ENCODE data around the gene LRFN2.

The LRFN2 gene

GRCh38 chr6:40377173-40377806, 209.9 kb downstream of the LRFN2 start:
- no peaks in the 10 kb centered on the region for H3K36me3 ChIP-seq (replicated peaks in 1 of 2; ENCODE audit: control insufficient read depth in 2 of 2, insufficient read depth in 2 of 2, low read length in 2 of 2)
- H2AFZ ChIP-seq (ENCODE audit: low read length): no peak overlapping the region
- no peak overlapping the region for H3K27ac ChIP-seq (replicated peaks; ENCODE audit: low read length)
- no peak overlapping the region for H2BK12ac ChIP-seq (ENCODE audit: low read length)
- H3K4me3 ChIP-seq (ENCODE audit: low read length in 2 of 2): no peak overlapping the region
- H3K23ac ChIP-seq (ENCODE audit: low read depth, low read length, poor library complexity): no peak overlapping the region
- H3K14ac ChIP-seq (ENCODE audit: low read length): no peak overlapping the region
- H3K4me1 ChIP-seq (ENCODE audit: control insufficient read depth in 2 of 2, insufficient read depth in 1 of 2, low read depth in 1 of 2, low read length in 2 of 2): no peaks in the 10 kb centered on the region
- H3K27me3 ChIP-seq (ENCODE audit: control insufficient read depth in 3 of 3, insufficient read depth in 3 of 3, low read depth in 1 of 3, low read length in 3 of 3): no peaks in the 10 kb centered on the region
- no peaks in the 10 kb centered on the region for H3K9me3 ChIP-seq (replicated peaks in 1 of 2; ENCODE audit: control insufficient read depth in 2 of 2, insufficient read depth in 1 of 2, low read depth in 1 of 2, low read length in 2 of 2)
- H4K8ac ChIP-seq (ENCODE audit: low read depth, low read length): no peak overlapping the region
- no peak overlapping the region for H2BK120ac ChIP-seq (ENCODE audit: low read depth, low read length)
- WGBS, 2 donors (ENCODE audit: extremely low coverage in 2 of 2, insufficient read length in 2 of 2, insufficient replicate concordance in 1 of 2): no CpG with 5 or more reads among the region's 2 CpGs
- no peak overlapping the region for H3K9ac ChIP-seq (ENCODE audit: low read depth, low read length, poor library complexity)
- no peak overlapping the region for H2AK5ac ChIP-seq (ENCODE audit: low read depth, low read length)
- no peak overlapping the region for H4K91ac ChIP-seq (ENCODE audit: low read depth, low read length, poor library complexity)
- DNase-seq (ENCODE audit: low spot score): no peak
- H3K4ac ChIP-seq (ENCODE audit: low read length): no peak overlapping the region
- H2BK5ac ChIP-seq (ENCODE audit: low read length): no peak overlapping the region
- H3K79me1 ChIP-seq (ENCODE audit: low read depth, low read length): no peaks in the 10 kb centered on the region
- no peak overlapping the region for H3K18ac ChIP-seq (ENCODE audit: low read length)
- H2BK15ac ChIP-seq (ENCODE audit: low read length): no peak overlapping the region
- no peak overlapping the region for H3K4me2 ChIP-seq (ENCODE audit: insufficient read depth, low read length, poor library complexity, severe bottlenecking)

GRCh38 chr6:40376113-40376650, 211.0 kb downstream of the LRFN2 start:
- Histone ChIP-seq H3K23ac (ENCODE audit: low read depth, low read length, poor library complexity) (no peak overlapping the region), H3K9ac (ENCODE audit: low read depth, low read length, poor library complexity) (no peak overlapping the region), H2BK120ac (ENCODE audit: low read depth, low read length) (no peak overlapping the region), H3K9me3 (replicated peaks in 1 of 2; ENCODE audit: control insufficient read depth in 2 of 2, insufficient read depth in 1 of 2, low read depth in 1 of 2, low read length in 2 of 2) (no peaks in the 10 kb centered on the region), H3K36me3 (replicated peaks in 1 of 2; ENCODE audit: control insufficient read depth in 2 of 2, insufficient read depth in 2 of 2, low read length in 2 of 2) (no peaks in the 10 kb centered on the region), H3K4me2 (ENCODE audit: insufficient read depth, low read length, poor library complexity, severe bottlenecking) (no peak overlapping the region), H3K18ac (ENCODE audit: low read length) (no peak overlapping the region), H4K8ac (ENCODE audit: low read depth, low read length) (no peak overlapping the region), H3K27me3 (ENCODE audit: control insufficient read depth in 3 of 3, insufficient read depth in 3 of 3, low read depth in 1 of 3, low read length in 3 of 3) (no peaks in the 10 kb centered on the region), H2AFZ (ENCODE audit: low read length) (no peak overlapping the region), H3K79me1 (ENCODE audit: low read depth, low read length) (no peaks in the 10 kb centered on the region), H2BK5ac (ENCODE audit: low read length) (no peak overlapping the region), H3K4ac (ENCODE audit: low read length) (no peak overlapping the region), H3K14ac (ENCODE audit: low read length) (no peak overlapping the region), H2BK15ac (ENCODE audit: low read length) (no peak overlapping the region), H2AK5ac (ENCODE audit: low read depth, low read length) (no peak overlapping the region), H2BK12ac (ENCODE audit: low read length) (no peak overlapping the region), H3K4me3 (ENCODE audit: low read length in 2 of 2) (no peak overlapping the region), H3K4me1 (ENCODE audit: control insufficient read depth in 2 of 2, insufficient read depth in 1 of 2, low read depth in 1 of 2, low read length in 2 of 2) (no peaks in the 10 kb centered on the region), H4K91ac (ENCODE audit: low read depth, low read length, poor library complexity) (no peak overlapping the region), H3K27ac (replicated peaks; ENCODE audit: low read length) (no peak overlapping the region)
- no CpG with 5 or more reads among the region's 1 CpG for WGBS, 2 donors (ENCODE audit: extremely low coverage in 2 of 2, insufficient read length in 2 of 2, insufficient replicate concordance in 1 of 2)
- DNase-seq (ENCODE audit: low spot score): no peak

- H2AFZ ChIP-seq (ENCODE audit: low read length): no peak overlapping the region
- H4K91ac ChIP-seq (ENCODE audit: low read depth, low read length, poor library complexity): no peak overlapping the region
- no peaks in the 10 kb centered on the region for H3K4me1 ChIP-seq (ENCODE audit: control insufficient read depth in 2 of 2, insufficient read depth in 1 of 2, low read depth in 1 of 2, low read length in 2 of 2)
- no peaks in the 10 kb centered on the region for H3K9me3 ChIP-seq (replicated peaks in 1 of 2; ENCODE audit: control insufficient read depth in 2 of 2, insufficient read depth in 1 of 2, low read depth in 1 of 2, low read length in 2 of 2)
- H2BK12ac ChIP-seq (ENCODE audit: low read length): no peak overlapping the region
- no peaks in the 10 kb centered on the region for H3K36me3 ChIP-seq (replicated peaks in 1 of 2; ENCODE audit: control insufficient read depth in 2 of 2, insufficient read depth in 2 of 2, low read length in 2 of 2)
- no peak overlapping the region for H3K4ac ChIP-seq (ENCODE audit: low read length)
- no peak overlapping the region for H2BK120ac ChIP-seq (ENCODE audit: low read depth, low read length)
- DNase-seq (ENCODE audit: low spot score): no peak
- H2BK5ac ChIP-seq (ENCODE audit: low read length): no peak overlapping the region
- no peak overlapping the region for H2BK15ac ChIP-seq (ENCODE audit: low read length)
- H3K27ac ChIP-seq (replicated peaks; ENCODE audit: low read length): no peak overlapping the region
- no peaks in the 10 kb centered on the region for H3K27me3 ChIP-seq (ENCODE audit: control insufficient read depth in 3 of 3, insufficient read depth in 3 of 3, low read depth in 1 of 3, low read length in 3 of 3)
- H3K9ac ChIP-seq (ENCODE audit: low read depth, low read length, poor library complexity): no peak overlapping the region
- no peak overlapping the region for H3K14ac ChIP-seq (ENCODE audit: low read length)
- no peaks in the 10 kb centered on the region for H3K79me1 ChIP-seq (ENCODE audit: low read depth, low read length)
- no peak overlapping the region for H3K18ac ChIP-seq (ENCODE audit: low read length)
- no peak overlapping the region for H3K23ac ChIP-seq (ENCODE audit: low read depth, low read length, poor library complexity)
- H3K4me2 ChIP-seq (ENCODE audit: insufficient read depth, low read length, poor library complexity, severe bottlenecking): no peak overlapping the region
- no peak overlapping the region for H4K8ac ChIP-seq (ENCODE audit: low read depth, low read length)
- H2AK5ac ChIP-seq (ENCODE audit: low read depth, low read length): no peak overlapping the region
- H3K4me3 ChIP-seq (ENCODE audit: low read length in 2 of 2): no peak overlapping the region
These were observed 213.9 kb downstream of the LRFN2 start for GRCh38 chr6:40373267-40373666.

GRCh38 chr6:40371621-40372020, 215.5 kb downstream of the LRFN2 start:
- no peak overlapping the region for H3K4me2 ChIP-seq (ENCODE audit: insufficient read depth, low read length, poor library complexity, severe bottlenecking)
- WGBS, 2 donors (ENCODE audit: extremely low coverage in 2 of 2, insufficient read length in 2 of 2, insufficient replicate concordance in 1 of 2): no CpG with 5 or more reads among the region's 2 CpGs
- H3K36me3 ChIP-seq (replicated peaks in 1 of 2; ENCODE audit: control insufficient read depth in 2 of 2, insufficient read depth in 2 of 2, low read length in 2 of 2): no peaks in the 10 kb centered on the region
- H3K27ac ChIP-seq (replicated peaks; ENCODE audit: low read length): no peak overlapping the region
- H2BK12ac ChIP-seq (ENCODE audit: low read length): no peak overlapping the region
- no peaks in the 10 kb centered on the region for H3K9me3 ChIP-seq (replicated peaks in 1 of 2; ENCODE audit: control insufficient read depth in 2 of 2, insufficient read depth in 1 of 2, low read depth in 1 of 2, low read length in 2 of 2)
- H2AK5ac ChIP-seq (ENCODE audit: low read depth, low read length): no peak overlapping the region
- H2BK15ac ChIP-seq (ENCODE audit: low read length): no peak overlapping the region
- no peak overlapping the region for H3K18ac ChIP-seq (ENCODE audit: low read length)
- H2BK120ac ChIP-seq (ENCODE audit: low read depth, low read length): no peak overlapping the region
- H2AFZ ChIP-seq (ENCODE audit: low read length): no peak overlapping the region
- H4K91ac ChIP-seq (ENCODE audit: low read depth, low read length, poor library complexity): no peak overlapping the region
- no peaks in the 10 kb centered on the region for H3K27me3 ChIP-seq (ENCODE audit: control insufficient read depth in 3 of 3, insufficient read depth in 3 of 3, low read depth in 1 of 3, low read length in 3 of 3)
- no peaks in the 10 kb centered on the region for H3K79me1 ChIP-seq (ENCODE audit: low read depth, low read length)
- no peak for DNase-seq (ENCODE audit: low spot score)
- no peak overlapping the region for H2BK5ac ChIP-seq (ENCODE audit: low read length)
- no peak overlapping the region for H3K4ac ChIP-seq (ENCODE audit: low read length)
- no peak overlapping the region for H4K8ac ChIP-seq (ENCODE audit: low read depth, low read length)
- no peak overlapping the region for H3K4me3 ChIP-seq (ENCODE audit: low read length in 2 of 2)
- H3K14ac ChIP-seq (ENCODE audit: low read length): no peak overlapping the region
- H3K9ac ChIP-seq (ENCODE audit: low read depth, low read length, poor library complexity): no peak overlapping the region
- no peak overlapping the region for H3K23ac ChIP-seq (ENCODE audit: low read depth, low read length, poor library complexity)
- H3K4me1 ChIP-seq (ENCODE audit: control insufficient read depth in 2 of 2, insufficient read depth in 1 of 2, low read depth in 1 of 2, low read length in 2 of 2): no peaks in the 10 kb centered on the region
